ENCODE measurements around the gene CNOT11.
A peak's percentile ranks its signal among the peaks of the same experiment; 100 is the strongest.
"Not testable (repeated sequence)": the region's sequence is repeated elsewhere in the genome, so short reads cannot be mapped to it uniquely, and the experiment has no call there.

The CNOT11 gene

GRCh38 chr2:101252408-101253012, at the start of gene CNOT11:
Gene CNOT11 (plus strand): TSS chr2:101252886. CDS start chr2:101252965, 79 bp downstream.
- peak; percentile 98 to 99 for DNase-seq (ENCODE audit: extremely low read depth in 1 of 2, low read depth in 1 of 2)

GRCh38 chr2:101204400-101205115, 48.1 kb upstream of the CNOT11 start:
- DNase-seq (ENCODE audit: extremely low read depth in 1 of 2, low read depth in 1 of 2) = no peak

GRCh38 chr2:101205521-101206479, 46.9 kb upstream of the CNOT11 start:
- peak in 1 of 2 donors; percentile 1 for DNase-seq (ENCODE audit: extremely low read depth in 1 of 2, low read depth in 1 of 2)

GRCh38 chr2:101208830-101209229, 43.9 kb upstream of the CNOT11 start:
- DNase-seq (ENCODE audit: extremely low read depth in 1 of 2, low read depth in 1 of 2) = no peak

- DNase-seq (ENCODE audit: extremely low read depth in 1 of 2, low read depth in 1 of 2) = no peak
Measured at GRCh38 chr2:101219246-101219645, 33.4 kb upstream of the CNOT11 start.

GRCh38 chr2:101220091-101220490, 32.6 kb upstream of the CNOT11 start:
- not testable (repeated sequence) for DNase-seq (ENCODE audit: extremely low read depth in 1 of 2, low read depth in 1 of 2)

GRCh38 chr2:101223814-101224231, 28.9 kb upstream of the CNOT11 start:
- no peak for DNase-seq (ENCODE audit: extremely low read depth in 1 of 2, low read depth in 1 of 2)

GRCh38 chr2:101230541-101231001, 22.1 kb upstream of the CNOT11 start:
- no peak for DNase-seq (ENCODE audit: extremely low read depth in 1 of 2, low read depth in 1 of 2)

GRCh38 chr2:101231240-101231639, 21.4 kb upstream of the CNOT11 start:
- DNase-seq (ENCODE audit: extremely low read depth in 1 of 2, low read depth in 1 of 2) = no peak

GRCh38 chr2:101231937-101232730, 20.6 kb upstream of the CNOT11 start:
- DNase-seq (ENCODE audit: extremely low read depth in 1 of 2, low read depth in 1 of 2) = no peak

- DNase-seq (ENCODE audit: extremely low read depth in 1 of 2, low read depth in 1 of 2) = no peak
Measured at GRCh38 chr2:101232770-101233169, 19.9 kb upstream of the CNOT11 start.

- no peak for DNase-seq (ENCODE audit: extremely low read depth in 1 of 2, low read depth in 1 of 2)
Measured at GRCh38 chr2:101234169-101234938, 18.3 kb upstream of the CNOT11 start.

- DNase-seq (ENCODE audit: extremely low read depth in 1 of 2, low read depth in 1 of 2) = not testable (repeated sequence)
Measured at GRCh38 chr2:101235956-101236355, 16.7 kb upstream of the CNOT11 start.

- DNase-seq (ENCODE audit: extremely low read depth in 1 of 2, low read depth in 1 of 2) = not testable (repeated sequence)
Measured at GRCh38 chr2:101237944-101238343, 14.7 kb upstream of the CNOT11 start.

GRCh38 chr2:101238930-101239759, 13.5 kb upstream of the CNOT11 start:
- no peak for DNase-seq (ENCODE audit: extremely low read depth in 1 of 2, low read depth in 1 of 2)

GRCh38 chr2:101239760-101240118, 12.9 kb upstream of the CNOT11 start:
- not testable (repeated sequence) for DNase-seq (ENCODE audit: extremely low read depth in 1 of 2, low read depth in 1 of 2)

- not testable (repeated sequence) for DNase-seq (ENCODE audit: extremely low read depth in 1 of 2, low read depth in 1 of 2)
Measured at GRCh38 chr2:101240694-101241093, 12.0 kb upstream of the CNOT11 start.

GRCh38 chr2:101241158-101241557, 11.5 kb upstream of the CNOT11 start:
- no peak for DNase-seq (ENCODE audit: extremely low read depth in 1 of 2, low read depth in 1 of 2)

- not testable (repeated sequence) for DNase-seq (ENCODE audit: extremely low read depth in 1 of 2, low read depth in 1 of 2)
Measured at GRCh38 chr2:101244373-101244772, 8.3 kb upstream of the CNOT11 start.

Data from activated CD8-positive, alpha-beta memory T cell treated with anti-CD3 and anti-CD28 coated beads for 1 hour (primary cell).